Measurements from ENCODE around the gene VPS39.

DNA sequence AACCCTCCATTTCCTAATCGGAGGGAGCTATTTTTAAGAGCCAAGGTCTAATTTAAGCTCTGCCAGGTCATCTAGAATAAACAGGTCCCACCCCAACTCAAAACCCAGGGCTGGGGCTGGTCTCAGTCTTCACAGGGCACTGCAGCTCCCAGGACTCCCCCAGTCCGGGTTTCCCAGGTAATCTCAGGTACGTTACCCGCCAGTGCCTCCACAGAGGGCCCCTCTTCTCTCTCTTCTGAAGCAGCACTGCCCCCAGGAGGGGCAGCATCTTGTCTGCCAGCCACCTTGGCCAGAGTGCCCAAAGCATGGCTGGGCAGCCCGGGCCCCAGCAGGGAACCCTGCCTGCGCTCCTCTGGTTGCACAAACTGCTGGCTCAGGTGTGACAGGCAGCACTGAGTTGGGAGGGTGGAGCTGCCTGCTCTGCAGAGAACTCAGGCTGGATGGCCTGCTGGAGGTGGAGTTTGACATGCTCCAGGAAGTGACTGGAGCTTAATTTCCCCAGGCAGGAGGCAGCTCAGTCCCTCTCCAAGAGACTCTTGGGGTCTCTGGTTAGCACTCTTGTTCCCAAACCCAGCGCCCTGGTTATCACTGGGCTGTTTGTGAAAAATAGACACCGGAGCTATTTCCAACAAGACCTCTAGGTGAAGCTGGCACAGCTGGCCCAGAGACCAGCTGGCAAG is 51.7 kb downstream of the VPS39 start, which contains the start of gene PLA2G4F:
- TF ChIP-seq, protein P1, sequence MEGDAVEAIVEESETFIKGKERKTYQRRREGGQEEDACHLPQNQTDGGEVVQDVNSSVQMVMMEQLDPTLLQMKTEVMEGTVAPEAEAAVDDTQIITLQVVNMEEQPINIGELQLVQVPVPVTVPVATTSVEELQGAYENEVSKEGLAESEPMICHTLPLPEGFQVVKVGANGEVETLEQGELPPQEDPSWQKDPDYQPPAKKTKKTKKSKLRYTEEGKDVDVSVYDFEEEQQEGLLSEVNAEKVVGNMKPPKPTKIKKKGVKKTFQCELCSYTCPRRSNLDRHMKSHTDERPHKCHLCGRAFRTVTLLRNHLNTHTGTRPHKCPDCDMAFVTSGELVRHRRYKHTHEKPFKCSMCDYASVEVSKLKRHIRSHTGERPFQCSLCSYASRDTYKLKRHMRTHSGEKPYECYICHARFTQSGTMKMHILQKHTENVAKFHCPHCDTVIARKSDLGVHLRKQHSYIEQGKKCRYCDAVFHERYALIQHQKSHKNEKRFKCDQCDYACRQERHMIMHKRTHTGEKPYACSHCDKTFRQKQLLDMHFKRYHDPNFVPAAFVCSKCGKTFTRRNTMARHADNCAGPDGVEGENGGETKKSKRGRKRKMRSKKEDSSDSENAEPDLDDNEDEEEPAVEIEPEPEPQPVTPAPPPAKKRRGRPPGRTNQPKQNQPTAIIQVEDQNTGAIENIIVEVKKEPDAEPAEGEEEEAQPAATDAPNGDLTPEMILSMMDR (IDR thresholded peaks at IDR 0.05): no peak
- TF ChIP-seq, protein P2, sequence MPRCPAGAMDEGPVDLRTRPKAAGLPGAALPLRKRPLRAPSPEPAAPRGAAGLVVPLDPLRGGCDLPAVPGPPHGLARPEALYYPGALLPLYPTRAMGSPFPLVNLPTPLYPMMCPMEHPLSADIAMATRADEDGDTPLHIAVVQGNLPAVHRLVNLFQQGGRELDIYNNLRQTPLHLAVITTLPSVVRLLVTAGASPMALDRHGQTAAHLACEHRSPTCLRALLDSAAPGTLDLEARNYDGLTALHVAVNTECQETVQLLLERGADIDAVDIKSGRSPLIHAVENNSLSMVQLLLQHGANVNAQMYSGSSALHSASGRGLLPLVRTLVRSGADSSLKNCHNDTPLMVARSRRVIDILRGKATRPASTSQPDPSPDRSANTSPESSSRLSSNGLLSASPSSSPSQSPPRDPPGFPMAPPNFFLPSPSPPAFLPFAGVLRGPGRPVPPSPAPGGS (IDR thresholded peaks at IDR 0.05): no peak
- TF ChIP-seq MYC (IDR thresholded peaks at IDR 0.05; ENCODE audit: borderline replicate concordance, low read length): no peak
